ENCODE results near the gene SLC1A2. TPM values are rescaled to one million over a fixed set of nuclear protein-coding genes. Genes with fewer than 3 reads are reported as not detected.

SLC1A2 gene
- total RNA-seq, 4 donors from 2014 or later: 0.65 to 1.3 (median 0.68) TPM; not detected in 1

DNA sequence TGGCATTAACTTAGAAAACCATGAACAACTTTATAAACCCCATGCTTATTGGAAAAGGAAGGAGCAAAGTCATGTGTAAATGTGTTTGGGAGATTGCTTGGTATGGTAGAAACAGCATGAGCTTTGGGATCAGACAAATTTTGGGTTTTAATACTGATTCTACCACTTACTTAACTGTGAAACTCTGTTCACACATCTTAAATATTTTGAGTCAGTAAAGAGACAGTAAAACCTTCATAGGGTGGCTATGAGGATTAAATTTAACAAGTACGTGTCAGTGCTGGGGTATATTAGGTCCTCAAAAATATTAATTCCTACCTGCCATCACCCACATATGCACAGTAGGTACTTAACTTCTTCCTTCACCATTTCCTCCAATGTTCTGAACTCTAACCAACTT is 183.9 kb downstream of the SLC1A2 start:
- TF ChIP-seq CTCF (IDR thresholded peaks at IDR 0.05; ENCODE audit: low read depth): no peak

DNA sequence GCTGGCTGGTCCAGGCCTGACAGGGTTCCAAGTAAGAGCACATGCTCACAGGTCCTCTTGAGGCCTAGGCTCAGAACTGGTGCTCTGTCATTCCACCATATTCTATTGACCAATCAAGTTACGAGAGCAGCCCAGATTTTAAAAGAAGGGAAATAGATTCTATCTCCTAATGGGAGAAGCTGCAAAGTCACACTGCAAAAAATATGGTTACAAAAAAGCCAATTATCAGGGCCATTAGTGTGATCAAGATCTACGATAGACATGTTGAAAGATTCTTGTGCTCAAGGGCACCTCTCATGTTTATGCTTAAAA is 184.2 kb downstream of the SLC1A2 start:
- no peak for TF ChIP-seq CTCF (IDR thresholded peaks at IDR 0.05; ENCODE audit: low read depth)

DNA sequence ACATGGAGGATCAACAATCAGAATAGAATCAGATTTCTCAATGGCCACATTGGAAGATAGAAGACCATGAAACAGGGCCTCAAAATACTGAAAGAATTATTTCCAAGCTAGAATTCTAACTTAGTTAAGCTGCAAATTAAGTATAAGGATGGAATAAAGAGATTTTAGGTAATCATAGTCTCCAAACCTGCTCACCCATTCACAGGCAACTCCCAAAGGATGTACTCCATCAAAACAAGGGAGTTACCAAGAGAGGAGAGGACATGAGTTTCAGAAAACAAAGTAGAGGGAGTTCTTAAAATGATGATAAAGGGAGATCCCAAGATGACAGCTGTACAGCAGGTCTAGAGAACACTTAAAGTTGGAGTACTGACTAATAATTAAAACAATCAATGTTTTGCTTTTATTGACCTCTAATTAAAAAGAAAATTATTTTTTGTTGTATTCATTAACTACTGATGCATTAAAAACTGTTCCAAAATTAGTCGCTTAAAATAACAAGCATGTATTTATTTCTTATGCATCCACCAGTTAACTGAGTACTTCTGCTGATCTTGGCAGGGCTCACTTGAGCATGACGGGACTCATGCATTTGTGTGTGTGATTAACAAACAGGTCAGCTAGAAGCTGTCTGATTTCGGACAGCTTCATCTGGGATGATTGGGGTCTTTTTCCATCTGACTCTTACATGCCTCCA is 184.8 kb downstream of the SLC1A2 start:
- TF ChIP-seq CTCF (IDR thresholded peaks at IDR 0.05; ENCODE audit: low read depth): no peak

DNA sequence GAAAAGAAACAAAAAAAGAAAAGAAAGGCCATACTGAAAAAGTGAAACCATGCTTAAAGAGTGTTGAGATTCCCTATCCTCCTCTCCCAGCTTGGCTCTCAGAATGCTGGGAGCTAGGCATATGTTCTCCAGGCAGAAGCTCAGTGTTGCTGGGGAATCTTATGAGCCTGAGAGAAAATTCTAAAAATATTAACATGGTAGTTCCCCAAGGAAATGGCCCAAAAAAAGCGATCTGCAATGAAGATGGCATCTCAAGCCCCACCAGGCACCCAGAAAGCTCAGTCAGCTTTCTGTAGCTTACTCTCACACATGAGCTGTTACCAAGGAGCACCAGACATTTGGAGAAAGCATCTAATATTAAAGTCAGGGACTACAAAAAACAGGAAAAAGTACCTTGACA is 185.8 kb downstream of the SLC1A2 start:
- TF ChIP-seq CTCF (IDR thresholded peaks at IDR 0.05; ENCODE audit: low read depth): no peak

GRCh38 chr11:35232891-35233330 is 186.4 kb downstream of the SLC1A2 start:
- no peak for TF ChIP-seq CTCF (IDR thresholded peaks at IDR 0.05; ENCODE audit: low read depth)

GRCh38 chr11:35231076-35231860 is 188.1 kb downstream of the SLC1A2 start:
- no peak for TF ChIP-seq CTCF (IDR thresholded peaks at IDR 0.05; ENCODE audit: low read depth)

GRCh38 chr11:35230388-35230787 is 189.0 kb downstream of the SLC1A2 start:
- TF ChIP-seq CTCF (IDR thresholded peaks at IDR 0.05; ENCODE audit: low read depth): no peak
